Measurements from ENCODE around the gene YBX2.

DNA sequence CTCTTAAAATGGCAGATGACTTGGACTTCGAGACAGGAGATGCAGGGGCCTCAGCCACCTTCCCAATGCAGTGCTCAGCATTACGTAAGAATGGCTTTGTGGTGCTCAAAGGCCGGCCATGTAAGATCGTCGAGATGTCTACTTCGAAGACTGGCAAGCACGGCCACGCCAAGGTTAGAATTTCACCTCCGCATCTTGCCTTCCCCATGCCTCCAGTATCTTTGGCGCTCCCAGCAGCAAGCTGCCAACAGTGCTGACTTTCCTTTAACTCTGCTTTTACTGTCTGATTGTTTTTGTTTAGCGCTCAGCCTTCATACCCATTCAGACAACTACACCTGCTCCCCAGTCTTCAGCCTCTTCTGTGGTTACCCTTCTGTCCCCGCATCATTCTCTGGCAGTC lies 15.2 kb upstream of the YBX2 start:
- TF ChIP-seq, protein P1, sequence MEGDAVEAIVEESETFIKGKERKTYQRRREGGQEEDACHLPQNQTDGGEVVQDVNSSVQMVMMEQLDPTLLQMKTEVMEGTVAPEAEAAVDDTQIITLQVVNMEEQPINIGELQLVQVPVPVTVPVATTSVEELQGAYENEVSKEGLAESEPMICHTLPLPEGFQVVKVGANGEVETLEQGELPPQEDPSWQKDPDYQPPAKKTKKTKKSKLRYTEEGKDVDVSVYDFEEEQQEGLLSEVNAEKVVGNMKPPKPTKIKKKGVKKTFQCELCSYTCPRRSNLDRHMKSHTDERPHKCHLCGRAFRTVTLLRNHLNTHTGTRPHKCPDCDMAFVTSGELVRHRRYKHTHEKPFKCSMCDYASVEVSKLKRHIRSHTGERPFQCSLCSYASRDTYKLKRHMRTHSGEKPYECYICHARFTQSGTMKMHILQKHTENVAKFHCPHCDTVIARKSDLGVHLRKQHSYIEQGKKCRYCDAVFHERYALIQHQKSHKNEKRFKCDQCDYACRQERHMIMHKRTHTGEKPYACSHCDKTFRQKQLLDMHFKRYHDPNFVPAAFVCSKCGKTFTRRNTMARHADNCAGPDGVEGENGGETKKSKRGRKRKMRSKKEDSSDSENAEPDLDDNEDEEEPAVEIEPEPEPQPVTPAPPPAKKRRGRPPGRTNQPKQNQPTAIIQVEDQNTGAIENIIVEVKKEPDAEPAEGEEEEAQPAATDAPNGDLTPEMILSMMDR (IDR thresholded peaks at IDR 0.05) = no peak
- no peak for TF ChIP-seq POLR2A (IDR thresholded peaks at IDR 0.05)

Data from thyroid gland (tissue), 4 donors.